Loucy (cell line): Measurements from ENCODE around the gene ARL16.

Source experiments
- EZH2phosphoT487 ChIP-seq: fragments of 200-600 bp; IDR thresholded peaks from 2 replicates; pipeline ENCODE4 v1.6.1; 2018; ENCODE audit warnings: antibody characterized with exemption, mild to moderate bottlenecking, moderate library complexity, borderline replicate concordance
- TF ChIP-seq, protein P1 (sequence below): fragments of 200-600 bp; sonication (generic); conservative IDR thresholded peaks from 2 replicates; pipeline ENCODE4 v1.5.1; 2014; ENCODE audit warnings: mild to moderate bottlenecking, antibody characterized with exemption, low read length

GRCh38 chr17:81688616-81689015, 5.0 kb upstream of the ARL16 start:
- TF ChIP-seq, protein P1, sequence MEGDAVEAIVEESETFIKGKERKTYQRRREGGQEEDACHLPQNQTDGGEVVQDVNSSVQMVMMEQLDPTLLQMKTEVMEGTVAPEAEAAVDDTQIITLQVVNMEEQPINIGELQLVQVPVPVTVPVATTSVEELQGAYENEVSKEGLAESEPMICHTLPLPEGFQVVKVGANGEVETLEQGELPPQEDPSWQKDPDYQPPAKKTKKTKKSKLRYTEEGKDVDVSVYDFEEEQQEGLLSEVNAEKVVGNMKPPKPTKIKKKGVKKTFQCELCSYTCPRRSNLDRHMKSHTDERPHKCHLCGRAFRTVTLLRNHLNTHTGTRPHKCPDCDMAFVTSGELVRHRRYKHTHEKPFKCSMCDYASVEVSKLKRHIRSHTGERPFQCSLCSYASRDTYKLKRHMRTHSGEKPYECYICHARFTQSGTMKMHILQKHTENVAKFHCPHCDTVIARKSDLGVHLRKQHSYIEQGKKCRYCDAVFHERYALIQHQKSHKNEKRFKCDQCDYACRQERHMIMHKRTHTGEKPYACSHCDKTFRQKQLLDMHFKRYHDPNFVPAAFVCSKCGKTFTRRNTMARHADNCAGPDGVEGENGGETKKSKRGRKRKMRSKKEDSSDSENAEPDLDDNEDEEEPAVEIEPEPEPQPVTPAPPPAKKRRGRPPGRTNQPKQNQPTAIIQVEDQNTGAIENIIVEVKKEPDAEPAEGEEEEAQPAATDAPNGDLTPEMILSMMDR = no peak
- no peak for TF ChIP-seq EZH2phosphoT487
